Kidney (tissue), 14 donors: ENCODE results near the gene CA10. TPM values are rescaled to one million over a fixed set of nuclear protein-coding genes. Genes with fewer than 3 reads are reported as not detected.

Source experiments
- DNase-seq, 5 donors: peaks; one replicate each; pipeline ENCODE4 v3.0.0-alpha.2; 2013 to 2020
- FAIRE-seq: peaks from 2 replicates; lab custom pipeline; 2012; peaks lifted over from hg19 to GRCh38; lab: Jason Lieb, UNC
- H3K27ac ChIP-seq, 2 donors: one replicate each; pipeline ENCODE4 v1.7.0; 2013; ENCODE audit warnings: low read depth in 2 of 2, low read length in 2 of 2, inconsistent platforms in 1 of 2
- H3K27me3 ChIP-seq: one replicate; pipeline ENCODE4 v1.7.1; 2013; ENCODE audit warnings: low read length, inconsistent platforms; ENCODE audit not compliant: control insufficient read depth, insufficient read depth
- H3K36me3 ChIP-seq, 3 donors: one replicate each; pipeline versions ENCODE4 v1.7.0 to v1.7.1; 2013; ENCODE audit warnings: low read length in 3 of 3, control low read depth in 1 of 3, inconsistent platforms in 1 of 3; ENCODE audit not compliant: insufficient read depth in 3 of 3, control insufficient read depth in 2 of 3
- H3K4me1 ChIP-seq, 3 donors: one replicate each; pipeline versions ENCODE4 v1.7.0 to v1.7.1; 2013; ENCODE audit warnings: low read length in 3 of 3, inconsistent platforms in 1 of 3, low read depth in 1 of 3; ENCODE audit not compliant: control insufficient read depth in 2 of 3, insufficient read depth in 2 of 3
- H3K4me3 ChIP-seq, 3 donors: one replicate each; pipeline versions ENCODE4 v1.7.0 to v1.8.1; 2013; ENCODE audit warnings: low read length in 3 of 3, control low read depth in 1 of 3, inconsistent platforms in 1 of 3
- H3K9ac ChIP-seq, 3 donors: one replicate each; pipeline versions ENCODE4 v1.7.0 to v1.7.1; 2013; ENCODE audit warnings: low read length in 3 of 3, control low read depth in 1 of 3, inconsistent platforms in 1 of 3
- H3K9me3 ChIP-seq, 3 donors: one replicate each; pipeline versions ENCODE4 v1.7.0 to v1.7.1; 2013; ENCODE audit warnings: low read length in 3 of 3, control low read depth in 1 of 3, inconsistent platforms in 1 of 3; ENCODE audit not compliant: control insufficient read depth in 2 of 3, insufficient read depth in 1 of 3
- CTCF ChIP-seq: IDR thresholded peaks from 3 replicates; pipeline ENCODE4 v1.5.1; 2012; ENCODE audit warnings: mild to moderate bottlenecking, moderate library complexity, borderline replicate concordance; ENCODE audit not compliant: insufficient read depth; ENCODE audit errors: extremely low read depth
- intact Hi-C: fragments of 100-400 bp; cut with DNase I; formaldehyde crosslinking; loops from one replicate; pipeline ENCODE4 v1.11.1; 2022
- polyA plus RNA-seq: library from polyadenylated mRNA; stranded (reverse); fragments of 350-450 nt; fragmentation: Illumina TruSeq; extraction: RNeasy Lipid Tissue Mini Kit (QIAGEN cat#74804); gene quantifications from one replicate; pipeline ENCODE4 v1.2.3, GENCODE V29; 2014; ENCODE audit warnings: low read depth, low replicate concordance; ENCODE audit not compliant: insufficient read depth
- total RNA-seq: library from RNA; stranded (reverse); fragmentation: NEBNext Ultra II Directional; extraction: Animal tissue kit (Norgen Biotek cat#: 25700); gene quantifications from one replicate; pipeline ENCODE4 v1.2.1, GENCODE V29; 2021
- donor health status: control.
- donor health status: control.
- donor health status: control.
- donor health status: control.
- donor health status: control.
- donor health status: DM: yes; HTN: yes; CAD: no.
- donor health status: Normal renal cell carcinoma (clear cell type).

CA10 gene
- total and polyA plus RNA-seq, 2 donors from 2014 or later: 3.7 to 9.8 TPM

- H3K27me3 ChIP-seq: peaks cover 36% of the 10 kb centered on the region
- no peak overlapping the region for H3K27ac ChIP-seq
- intact Hi-C loops: no loop called here
- FAIRE-seq (no peak), DNase-seq (peak in 1 of 5 donors; percentile 64)
- H3K4me3 ChIP-seq: peak overlapping the region in 2 of 3 donors; percentile 13 to 57
- H3K9me3 ChIP-seq: no peaks in the 10 kb centered on the region
- H3K9ac ChIP-seq: no peak overlapping the region
- no peaks in the 10 kb centered on the region for H3K4me1 ChIP-seq
- no peaks in the 10 kb centered on the region for H3K36me3 ChIP-seq
- TF ChIP-seq CTCF: no peak
Measured at GRCh38 chr17:52159246-52160135, 977 bp upstream of the CA10 start.

DNA sequence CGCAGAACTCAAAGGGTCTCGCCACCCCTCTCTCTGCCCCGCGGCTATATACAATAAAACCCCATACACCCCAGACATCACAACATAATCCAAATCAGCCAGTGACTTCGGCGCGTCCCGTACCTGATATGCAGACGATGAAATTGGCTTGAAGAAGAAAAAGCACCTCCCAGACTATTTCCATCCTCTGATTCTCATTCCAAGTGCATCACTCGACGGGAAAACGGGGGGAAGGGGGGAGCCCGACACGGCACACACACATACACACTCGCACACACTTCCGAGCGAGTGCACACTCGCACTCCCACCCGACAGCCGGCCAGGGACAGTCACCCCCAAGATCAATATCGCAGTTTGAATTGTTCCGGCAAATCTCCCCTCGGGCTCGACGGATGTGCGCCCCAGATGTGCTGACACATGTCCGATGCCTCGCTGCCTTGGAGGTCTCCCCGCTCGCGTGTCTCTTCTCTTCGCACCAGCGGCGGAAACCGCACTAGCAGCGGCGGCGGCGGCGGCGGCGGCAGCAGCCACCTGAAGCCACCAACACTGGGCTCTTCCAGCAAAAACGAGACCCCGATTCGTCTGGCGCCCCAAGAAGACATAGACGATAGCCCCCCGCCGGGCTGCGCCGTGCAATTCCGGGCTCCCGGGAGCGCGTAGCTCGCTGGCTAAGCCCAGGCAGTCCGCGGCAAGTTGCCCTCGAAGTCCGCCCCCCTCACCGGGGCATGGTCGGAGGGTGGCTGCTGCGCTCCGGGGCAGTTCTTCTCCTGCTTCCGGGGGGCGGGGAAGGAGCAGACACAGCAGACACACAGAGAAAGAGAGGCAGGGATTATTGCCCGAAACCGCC is 688 bp downstream of the CA10 start:
- peaks cover 36% of the 10 kb centered on the region for H3K27me3 ChIP-seq
- H3K36me3 ChIP-seq: no peaks in the 10 kb centered on the region
- H3K9ac ChIP-seq: peak overlapping the region in 1 of 3 donors; percentile 30
- H3K27ac ChIP-seq: peak overlapping the region in 1 of 2 donors; percentile 37
- H3K4me3 ChIP-seq: peak overlapping the region in 2 of 3 donors; percentile 42 to 57
- H3K4me1 ChIP-seq: no peaks in the 10 kb centered on the region
- H3K9me3 ChIP-seq: no peaks in the 10 kb centered on the region
- intact Hi-C loops: no loop called here
- TF ChIP-seq CTCF: no peak
- FAIRE-seq (no peak), DNase-seq (peak in 1 of 5 donors; percentile 56)

GRCh38 chr17:52156576-52157570 is 1.6 kb downstream of the CA10 start:
- Histone ChIP-seq H3K27me3 (peaks cover 36% of the 10 kb centered on the region), H3K9ac (peak overlapping the region in 1 of 3 donors; percentile 56), H3K36me3 (no peaks in the 10 kb centered on the region), H3K27ac (peak overlapping the region in 1 of 2 donors; percentile 36), H3K4me1 (no peaks in the 10 kb centered on the region), H3K4me3 (peak overlapping the region in 2 of 3 donors; percentile 18 to 57), H3K9me3 (no peaks in the 10 kb centered on the region)
- DNase-seq (no peak), FAIRE-seq (no peak)
- intact Hi-C loops: no loop called here
- TF ChIP-seq CTCF: no peak
